HG03575 (cell line): ENCODE measurements around the gene KIAA1217.

Experiments used
- ATAC-seq: cut with Tn5 transposase; IDR thresholded peaks from one replicate; pipeline ENCODE4 v1.9.1; 2021; ENCODE audit not compliant: unreplicated experiment, insufficient number of reproducible peaks, low FRiP score; ENCODE audit errors: extremely low read depth

The KIAA1217 gene

DNA sequence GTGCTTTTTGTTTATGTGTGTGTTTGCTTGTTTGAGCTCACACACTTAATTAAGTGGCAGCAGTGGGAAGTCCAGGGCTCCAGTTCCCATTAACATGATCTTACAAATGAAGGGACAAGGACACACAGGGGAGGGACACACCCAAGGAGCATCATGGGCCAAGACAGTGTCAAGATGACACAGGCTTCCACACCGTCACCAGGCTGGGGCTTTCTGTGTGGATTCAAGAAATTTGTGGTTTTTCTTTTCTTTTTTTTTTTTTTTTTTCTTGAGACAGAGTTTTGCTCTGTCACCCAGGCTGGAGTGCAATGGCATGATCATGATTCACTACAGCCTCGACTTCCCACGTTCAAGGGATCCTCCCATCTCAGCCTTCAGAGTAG, 173.6 kb downstream of the KIAA1217 start:
- ATAC-seq: no peak

DNA sequence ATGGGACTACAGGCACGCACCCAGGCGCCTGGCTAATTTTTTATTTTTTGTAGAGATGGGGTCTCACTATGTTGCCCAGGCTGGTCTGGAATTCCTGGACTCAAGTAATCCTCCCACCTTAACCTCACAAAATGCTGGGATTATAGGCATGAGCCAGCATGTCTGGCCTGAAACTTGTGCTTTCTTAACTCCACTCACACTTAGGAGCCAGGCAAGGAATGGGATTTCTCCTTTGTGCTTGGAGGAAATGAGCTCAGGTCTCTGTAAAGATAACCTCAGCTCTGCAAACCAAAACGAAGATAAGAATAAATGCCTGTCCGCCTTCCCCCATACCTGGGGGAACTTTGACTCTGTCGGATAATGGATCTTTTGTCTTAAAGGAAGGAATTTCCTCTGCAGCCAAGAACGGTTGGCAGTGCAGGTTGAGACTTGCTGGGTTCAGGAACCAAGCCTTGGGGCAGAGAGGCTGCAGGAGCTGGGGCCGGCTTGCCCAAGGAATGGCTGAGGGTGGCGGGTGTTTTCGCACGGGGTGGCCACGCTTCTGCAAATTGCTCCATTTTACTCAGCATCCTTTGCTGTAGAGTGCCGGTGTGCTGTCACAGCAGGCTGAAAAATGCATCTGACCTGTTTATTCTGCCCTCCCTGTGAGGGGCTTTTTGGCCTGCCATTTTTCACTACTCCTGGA, 174.2 kb downstream of the KIAA1217 start:
- peak; percentile 25 for ATAC-seq

DNA sequence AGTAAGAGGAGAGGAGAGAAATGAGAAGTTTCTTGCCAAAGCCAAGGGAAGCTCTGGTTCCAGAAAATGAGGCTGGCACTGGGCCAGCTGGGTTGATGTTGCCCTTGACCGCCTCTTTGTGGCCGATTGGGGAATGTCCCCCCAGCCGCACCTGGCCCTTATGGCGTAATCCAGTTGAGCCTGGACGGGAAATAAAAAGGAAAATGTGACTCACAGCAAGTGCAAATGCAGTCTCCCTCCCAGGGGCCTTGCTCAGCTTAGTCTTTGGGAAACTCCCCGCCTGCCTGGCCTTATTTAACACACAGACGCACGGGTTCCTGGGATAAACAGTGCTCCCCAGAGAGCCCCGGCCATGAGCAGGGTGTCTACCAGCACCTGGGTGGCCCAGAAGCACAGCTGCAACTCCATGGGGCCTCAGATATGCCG, 174.8 kb downstream of the KIAA1217 start:
- ATAC-seq: peak; percentile 76

DNA sequence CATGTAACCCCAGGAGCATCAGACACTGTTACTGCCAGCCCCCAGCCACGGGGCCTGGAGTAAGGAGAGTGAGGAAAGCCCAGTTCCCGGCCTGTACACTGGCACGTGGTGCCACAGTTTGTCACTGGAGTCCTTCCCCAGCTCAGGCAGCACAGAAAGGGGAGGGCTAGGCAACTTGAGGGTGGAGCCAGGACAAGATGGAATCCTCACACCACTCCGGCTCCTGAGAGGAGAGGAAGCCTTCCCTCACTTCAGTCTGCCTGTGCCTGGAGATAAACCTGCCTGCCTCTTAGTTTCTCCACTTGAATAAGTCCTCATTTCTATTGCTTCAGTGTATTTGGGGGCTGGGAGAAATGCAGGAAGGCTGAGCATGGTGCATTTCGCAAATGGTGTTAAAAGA, 176.0 kb downstream of the KIAA1217 start:
- ATAC-seq: no peak

DNA sequence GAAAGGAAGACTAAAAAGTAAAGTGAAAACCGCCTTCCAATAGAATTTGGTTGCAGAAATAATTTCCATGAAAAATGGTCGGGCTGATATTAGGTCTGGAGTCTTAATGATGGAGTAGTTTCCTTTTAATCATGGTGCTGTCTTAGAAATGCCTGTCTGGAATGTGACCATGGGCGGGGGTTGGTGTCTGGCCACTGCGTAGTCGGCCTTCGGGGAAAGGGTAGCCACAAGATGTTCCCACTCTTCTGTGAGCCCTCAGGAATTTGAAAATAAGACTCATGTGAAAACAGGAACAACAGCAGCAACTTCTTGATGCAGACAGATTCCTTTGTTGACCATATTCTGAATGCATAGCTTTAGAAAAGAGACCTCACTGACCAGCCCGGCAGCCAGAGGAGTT, 176.8 kb downstream of the KIAA1217 start:
- ATAC-seq: no peak

DNA sequence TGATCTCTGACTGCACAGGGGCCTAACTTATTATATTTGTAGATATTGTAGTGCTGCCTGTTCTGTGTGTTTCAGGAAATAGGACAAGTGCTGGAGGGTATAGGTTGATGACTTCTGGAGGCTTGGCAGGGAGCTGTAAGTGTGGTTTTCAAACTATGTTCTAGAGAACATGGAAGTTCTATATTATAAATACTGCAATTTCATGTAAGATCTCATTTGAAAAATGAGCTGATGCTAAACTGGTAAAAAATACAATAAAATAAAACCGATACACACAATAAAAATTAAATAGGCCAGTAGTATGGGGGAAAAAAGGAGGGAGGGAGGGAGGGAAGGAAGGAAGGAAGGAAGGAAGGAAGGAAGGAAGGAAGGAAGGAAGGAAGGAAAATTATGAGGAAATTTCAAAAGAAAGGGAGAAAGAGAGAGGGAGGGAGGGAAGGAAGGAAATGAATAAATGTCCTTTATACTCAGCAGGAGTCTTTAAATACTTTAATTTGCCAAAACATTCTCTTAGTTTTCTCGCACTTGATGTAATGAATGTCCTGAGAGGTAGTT, 181.3 kb downstream of the KIAA1217 start:
- no peak for ATAC-seq

DNA sequence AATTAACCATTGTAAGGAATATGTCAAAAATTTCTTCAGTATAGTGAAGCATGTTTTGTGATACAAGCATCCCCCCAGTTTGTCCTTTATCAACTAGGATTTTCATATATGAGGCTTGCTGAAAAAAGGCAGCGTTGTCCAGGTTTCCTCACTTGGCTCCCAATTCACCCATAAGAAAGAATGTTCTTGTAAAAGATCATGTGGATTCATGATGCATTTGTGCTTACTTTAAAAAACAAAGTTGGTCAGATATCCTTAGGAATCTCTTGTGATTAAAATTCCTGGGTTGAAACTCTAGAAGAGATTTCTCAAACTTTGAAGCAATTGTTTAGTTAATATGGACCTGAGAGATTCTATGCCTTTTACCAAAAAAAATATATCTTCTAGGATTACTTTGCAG, 181.8 kb downstream of the KIAA1217 start:
- ATAC-seq: no peak

DNA sequence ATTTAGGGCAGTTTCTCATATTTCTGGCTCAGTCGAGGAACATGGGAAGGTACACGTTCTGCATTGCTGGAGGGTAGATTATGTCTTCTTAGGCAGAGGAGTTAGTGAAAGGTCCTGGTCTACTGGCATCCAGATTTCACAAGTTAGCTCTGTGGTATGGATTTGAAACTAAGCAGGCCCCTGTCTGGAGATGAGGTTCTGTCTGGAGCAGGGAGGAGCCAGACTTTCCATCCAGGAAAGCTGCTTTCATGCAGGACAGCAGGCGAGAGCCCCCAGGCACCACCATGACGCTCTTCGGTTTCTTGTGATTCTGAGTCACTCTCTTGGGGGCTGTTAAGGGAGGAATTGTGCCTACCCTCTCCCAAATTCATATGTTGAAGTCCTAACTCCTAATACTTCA, 184.3 kb downstream of the KIAA1217 start:
- ATAC-seq: no peak

DNA sequence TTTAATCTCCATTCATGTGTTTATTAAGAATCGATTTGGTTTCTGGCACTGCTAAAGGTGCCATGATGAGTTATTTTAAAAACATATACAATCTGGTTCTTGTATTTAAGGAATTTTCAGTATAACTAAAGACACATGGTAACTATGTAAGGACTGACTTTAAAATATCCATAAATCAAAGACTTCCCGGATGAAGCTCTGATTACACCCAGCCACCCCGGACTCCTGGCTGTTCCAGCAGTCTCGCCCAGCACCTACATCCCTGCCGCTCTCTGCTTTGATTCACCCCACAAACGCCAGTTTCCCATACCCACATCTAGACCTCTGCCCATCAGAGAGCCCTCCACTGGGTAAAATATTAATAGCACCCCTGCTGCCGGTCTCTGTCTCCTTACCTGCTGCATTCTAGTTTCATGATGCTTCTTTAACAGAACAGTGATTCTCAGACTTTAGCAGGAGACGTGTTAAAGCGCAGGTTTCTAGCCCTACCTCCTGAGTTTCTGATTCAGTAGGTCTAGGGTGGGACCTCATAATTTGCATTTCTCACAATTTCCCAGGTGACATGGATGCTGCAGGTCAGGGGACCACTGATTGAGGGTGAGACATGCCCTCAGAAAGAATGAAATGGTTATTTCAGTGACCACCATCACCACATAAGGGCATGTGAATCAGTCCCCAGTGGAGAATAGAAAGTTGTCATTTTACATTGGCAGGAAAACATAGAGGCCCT, 185.7 kb downstream of the KIAA1217 start:
- ATAC-seq: peak; percentile 83

DNA sequence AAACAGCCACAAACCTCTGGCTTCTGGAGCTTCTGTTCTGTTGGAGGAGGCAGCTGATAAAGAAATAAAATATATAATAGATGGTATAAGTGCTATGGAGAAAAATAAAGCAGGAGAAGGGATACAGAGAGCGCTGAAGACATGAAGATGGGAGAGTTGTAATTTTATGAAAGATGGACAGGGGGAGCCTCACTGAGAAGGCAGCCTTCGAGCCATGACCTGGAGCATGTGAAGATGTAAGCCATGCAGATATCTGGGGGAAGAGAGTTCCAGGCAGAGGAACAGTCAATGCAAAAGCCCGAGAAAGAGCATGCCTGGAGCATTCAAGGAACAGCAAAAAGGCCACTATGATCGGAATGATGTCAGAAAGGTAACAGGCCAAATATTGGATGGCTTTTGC, 187.5 kb downstream of the KIAA1217 start:
- ATAC-seq: no peak

DNA sequence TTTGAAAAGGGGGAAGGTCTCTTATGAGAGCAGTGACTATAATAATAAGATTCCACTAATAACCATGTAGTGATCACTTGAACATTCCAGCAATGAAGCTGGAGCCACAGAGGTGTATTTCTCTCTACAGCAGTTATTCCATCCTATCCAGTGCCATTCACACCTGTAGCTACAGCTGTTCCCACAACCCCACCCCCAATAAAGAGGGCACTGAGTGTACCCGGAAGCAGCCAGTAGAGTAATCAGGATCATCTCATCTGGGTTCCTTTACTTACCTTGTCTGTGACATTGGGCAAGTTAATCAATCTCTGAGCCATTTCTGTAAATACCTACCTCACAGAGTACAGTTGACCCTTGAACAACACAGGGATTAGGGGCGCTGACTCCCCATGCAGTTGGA, 188.7 kb downstream of the KIAA1217 start:
- ATAC-seq: no peak

DNA sequence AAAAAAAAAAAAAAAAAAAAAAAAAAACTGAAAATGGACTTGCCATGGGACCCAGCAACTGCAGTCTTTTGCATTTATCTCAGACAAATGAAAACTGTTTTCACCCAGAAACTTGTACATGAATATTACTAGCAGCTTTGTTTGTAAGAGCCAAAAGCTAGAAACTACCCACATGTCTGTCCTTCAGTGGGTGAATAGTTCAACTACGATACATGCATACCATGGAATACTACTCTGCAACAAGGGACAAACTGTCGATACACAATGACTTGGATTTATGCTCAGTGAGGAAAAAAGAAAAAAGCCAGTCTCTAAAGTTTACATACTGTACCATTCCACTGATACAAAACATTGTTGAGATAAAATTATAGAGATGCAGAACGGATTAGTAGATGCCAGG, 195.6 kb downstream of the KIAA1217 start:
- ATAC-seq: no peak

DNA sequence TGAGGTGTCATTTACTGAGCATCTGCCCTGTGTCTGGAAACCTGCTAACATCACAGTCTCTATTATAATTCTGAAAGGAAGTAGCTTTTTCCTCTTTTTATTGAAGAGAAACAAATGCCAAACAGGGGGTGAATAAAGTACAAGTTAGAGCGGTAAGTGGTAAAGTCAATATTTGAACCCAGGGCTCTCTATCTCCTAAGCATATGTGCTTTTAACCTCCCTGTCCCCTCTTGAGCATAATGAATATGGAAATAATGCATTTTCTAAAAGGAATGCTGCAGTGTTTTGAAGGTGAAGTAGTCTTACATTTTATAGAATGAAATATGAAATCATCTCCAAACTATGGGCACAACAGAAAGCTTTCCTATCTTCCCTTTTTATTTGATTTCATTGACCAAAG, 196.7 kb downstream of the KIAA1217 start:
- ATAC-seq: no peak

DNA sequence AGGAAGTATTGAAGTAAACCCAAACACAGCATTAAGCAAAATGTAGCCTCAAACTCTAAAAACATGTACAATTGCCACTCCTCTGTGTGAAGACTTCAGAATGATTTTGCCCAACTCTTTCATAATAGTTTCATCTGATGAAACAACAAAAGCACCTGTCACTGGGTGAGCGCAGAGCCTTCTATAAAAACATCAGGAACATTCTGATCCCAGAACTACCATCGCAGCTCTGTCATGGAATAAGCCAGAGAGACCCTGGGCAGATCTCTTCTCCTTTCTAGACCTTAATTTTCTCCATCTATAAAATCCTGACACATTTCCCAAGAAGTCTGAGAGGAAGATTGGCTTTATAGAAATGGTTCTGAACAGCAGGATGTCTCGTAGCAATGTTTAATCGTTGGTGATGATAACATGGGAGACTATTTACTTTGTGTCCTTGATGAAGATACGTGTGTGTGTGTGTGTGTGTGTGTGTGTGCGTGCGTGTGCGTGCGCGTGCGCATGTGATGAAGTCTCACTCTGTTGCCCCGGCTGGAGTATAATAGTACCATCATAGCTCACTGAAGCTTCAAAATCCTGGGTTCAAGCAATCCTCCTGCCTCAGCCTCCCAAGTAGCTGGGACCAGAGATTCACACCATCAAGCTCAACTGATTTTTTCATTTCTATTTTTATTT, 198.0 kb downstream of the KIAA1217 start:
- ATAC-seq: no peak

DNA sequence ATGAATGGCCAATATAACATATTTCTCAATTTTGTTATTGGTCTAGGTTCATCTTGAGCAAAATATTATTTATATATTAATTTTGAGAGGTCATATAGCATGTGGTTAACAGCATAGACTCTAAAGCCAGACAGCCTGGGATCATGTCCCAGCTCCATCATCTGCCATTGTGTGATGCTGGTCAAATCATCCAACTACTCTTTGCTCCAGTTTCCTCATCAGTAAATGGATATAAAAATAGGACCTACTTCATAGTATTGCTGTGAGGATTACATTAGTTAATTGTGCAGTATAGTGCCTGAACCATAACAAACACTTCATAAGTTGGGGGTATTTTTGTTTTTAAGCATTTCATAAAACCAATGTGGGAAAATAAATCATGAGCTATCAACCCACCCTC, 199.0 kb downstream of the KIAA1217 start:
- ATAC-seq: no peak

DNA sequence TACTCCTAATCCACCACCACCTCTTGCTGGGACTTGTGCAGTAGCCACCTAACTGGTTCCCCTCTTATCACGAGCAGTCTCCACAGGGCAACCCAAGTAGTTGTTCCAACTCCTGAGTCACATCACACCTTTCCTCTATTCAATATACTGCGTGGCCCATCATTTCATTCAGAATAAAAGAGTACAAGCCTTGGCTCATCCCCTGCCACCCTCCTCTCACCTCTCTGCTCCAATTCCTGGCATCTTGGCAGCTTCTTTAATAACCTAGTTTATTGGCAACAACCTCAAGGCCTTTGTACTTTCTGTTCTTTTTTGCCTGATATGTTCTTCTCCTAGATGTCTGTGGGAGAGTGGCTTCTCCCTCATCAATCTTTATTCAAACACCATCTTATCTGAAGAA, 199.4 kb downstream of the KIAA1217 start:
- ATAC-seq: no peak

DNA sequence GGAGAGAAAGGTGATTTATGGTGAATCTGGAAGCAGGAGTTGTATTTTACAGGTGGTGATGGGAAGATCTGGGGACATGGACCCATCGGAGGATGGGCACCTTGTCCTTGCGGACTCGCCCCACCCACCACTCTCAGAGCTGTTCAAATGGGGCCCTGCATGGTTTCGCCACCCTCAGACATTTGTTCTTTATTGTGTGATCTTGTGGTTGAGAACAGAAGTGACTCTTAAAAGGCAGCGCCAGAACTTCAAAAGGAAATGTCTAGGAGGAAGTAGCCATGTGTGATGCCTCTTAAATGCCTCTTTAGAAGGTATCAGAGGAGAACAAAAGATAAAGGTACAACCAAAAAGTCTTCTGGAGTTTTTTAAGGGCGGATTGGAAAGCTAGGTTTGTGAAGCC, 205.7 kb downstream of the KIAA1217 start:
- no peak for ATAC-seq

DNA sequence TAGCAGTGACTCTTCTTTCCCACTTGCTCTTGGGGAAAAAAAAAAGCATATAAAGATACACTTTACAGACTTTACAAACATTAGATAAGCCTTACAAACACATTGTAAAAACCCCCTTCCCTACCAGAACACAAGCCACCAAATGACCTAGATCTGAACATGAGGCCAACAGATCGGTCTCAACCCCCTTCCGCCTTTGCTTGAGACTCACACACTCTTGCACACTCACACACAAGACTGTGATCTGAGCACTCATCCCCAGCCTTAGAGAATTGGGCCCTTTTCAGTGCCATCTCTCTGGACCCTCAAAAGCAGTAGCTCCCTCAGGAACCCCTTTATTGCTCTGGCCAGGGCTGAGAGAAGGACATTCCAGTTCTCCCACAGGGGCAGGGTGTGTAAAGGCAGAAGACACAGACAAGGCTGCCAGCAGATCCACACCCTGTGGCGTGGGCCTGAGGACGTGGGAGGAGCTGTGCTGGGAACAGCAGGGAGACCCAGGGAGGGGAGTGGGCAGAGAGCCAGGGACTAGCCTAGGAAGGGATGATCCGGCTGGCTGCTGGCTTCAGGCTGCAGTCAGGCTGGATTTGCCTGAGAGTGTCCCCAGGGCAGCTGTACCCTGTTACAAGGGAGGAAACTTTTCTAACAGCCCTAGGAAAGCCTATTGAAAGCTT, 206.7 kb downstream of the KIAA1217 start:
- no peak for ATAC-seq

DNA sequence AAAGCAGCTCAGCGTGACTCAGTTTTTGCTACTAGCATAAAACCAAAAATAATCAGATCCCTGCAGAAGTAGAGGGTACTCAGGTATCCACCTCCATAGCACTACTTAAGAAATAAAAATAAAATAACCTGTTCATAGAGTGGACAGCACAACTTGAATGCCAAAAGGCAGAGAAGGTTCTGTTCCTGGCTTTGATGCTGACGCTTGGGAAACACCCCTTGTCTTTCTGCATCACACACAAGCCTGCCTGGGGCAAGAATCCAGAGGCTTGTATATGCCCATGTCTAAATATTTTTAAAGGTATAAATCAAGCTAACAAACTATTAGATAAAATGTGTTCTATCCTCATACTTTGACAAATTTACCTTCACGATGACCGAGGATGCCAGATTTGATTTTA, 207.3 kb downstream of the KIAA1217 start:
- no peak for ATAC-seq
